Measurements from ENCODE around the gene ZNF592.

DNA sequence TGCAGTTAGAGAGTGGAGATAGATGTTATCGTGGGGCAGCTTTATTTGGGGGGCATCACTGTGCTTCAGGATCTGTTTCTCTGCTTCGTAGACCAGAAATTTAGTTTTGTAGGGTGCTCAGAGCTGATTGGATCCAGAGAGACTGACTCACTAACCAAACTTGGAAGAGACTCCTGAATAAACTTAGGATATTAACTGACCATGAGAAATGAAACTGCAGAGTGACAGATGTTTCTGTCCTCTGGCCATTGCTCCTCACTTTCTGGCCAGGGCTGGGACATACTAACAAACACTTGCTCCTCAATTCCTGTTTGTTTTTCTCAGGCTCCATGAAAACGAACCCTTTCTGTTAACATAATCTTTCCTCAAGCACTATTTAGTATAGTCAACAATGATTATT lies 4.3 kb downstream of the ZNF592 start:
- TF ChIP-seq, protein P1, sequence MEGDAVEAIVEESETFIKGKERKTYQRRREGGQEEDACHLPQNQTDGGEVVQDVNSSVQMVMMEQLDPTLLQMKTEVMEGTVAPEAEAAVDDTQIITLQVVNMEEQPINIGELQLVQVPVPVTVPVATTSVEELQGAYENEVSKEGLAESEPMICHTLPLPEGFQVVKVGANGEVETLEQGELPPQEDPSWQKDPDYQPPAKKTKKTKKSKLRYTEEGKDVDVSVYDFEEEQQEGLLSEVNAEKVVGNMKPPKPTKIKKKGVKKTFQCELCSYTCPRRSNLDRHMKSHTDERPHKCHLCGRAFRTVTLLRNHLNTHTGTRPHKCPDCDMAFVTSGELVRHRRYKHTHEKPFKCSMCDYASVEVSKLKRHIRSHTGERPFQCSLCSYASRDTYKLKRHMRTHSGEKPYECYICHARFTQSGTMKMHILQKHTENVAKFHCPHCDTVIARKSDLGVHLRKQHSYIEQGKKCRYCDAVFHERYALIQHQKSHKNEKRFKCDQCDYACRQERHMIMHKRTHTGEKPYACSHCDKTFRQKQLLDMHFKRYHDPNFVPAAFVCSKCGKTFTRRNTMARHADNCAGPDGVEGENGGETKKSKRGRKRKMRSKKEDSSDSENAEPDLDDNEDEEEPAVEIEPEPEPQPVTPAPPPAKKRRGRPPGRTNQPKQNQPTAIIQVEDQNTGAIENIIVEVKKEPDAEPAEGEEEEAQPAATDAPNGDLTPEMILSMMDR (conservative IDR thresholded peaks at IDR 0.05 in 1 of 2, IDR thresholded peaks at IDR 0.05 in 1 of 2; ENCODE audit: extremely low read depth in 1 of 2, insufficient read depth in 1 of 2, low read depth in 1 of 2, low read length in 2 of 2) = no peak
- TF ChIP-seq EZH2 (IDR thresholded peaks at IDR 0.05; ENCODE audit: borderline replicate concordance, low read length) = no peak
